ENCODE data around the gene HSPG2.

The HSPG2 gene

DNA sequence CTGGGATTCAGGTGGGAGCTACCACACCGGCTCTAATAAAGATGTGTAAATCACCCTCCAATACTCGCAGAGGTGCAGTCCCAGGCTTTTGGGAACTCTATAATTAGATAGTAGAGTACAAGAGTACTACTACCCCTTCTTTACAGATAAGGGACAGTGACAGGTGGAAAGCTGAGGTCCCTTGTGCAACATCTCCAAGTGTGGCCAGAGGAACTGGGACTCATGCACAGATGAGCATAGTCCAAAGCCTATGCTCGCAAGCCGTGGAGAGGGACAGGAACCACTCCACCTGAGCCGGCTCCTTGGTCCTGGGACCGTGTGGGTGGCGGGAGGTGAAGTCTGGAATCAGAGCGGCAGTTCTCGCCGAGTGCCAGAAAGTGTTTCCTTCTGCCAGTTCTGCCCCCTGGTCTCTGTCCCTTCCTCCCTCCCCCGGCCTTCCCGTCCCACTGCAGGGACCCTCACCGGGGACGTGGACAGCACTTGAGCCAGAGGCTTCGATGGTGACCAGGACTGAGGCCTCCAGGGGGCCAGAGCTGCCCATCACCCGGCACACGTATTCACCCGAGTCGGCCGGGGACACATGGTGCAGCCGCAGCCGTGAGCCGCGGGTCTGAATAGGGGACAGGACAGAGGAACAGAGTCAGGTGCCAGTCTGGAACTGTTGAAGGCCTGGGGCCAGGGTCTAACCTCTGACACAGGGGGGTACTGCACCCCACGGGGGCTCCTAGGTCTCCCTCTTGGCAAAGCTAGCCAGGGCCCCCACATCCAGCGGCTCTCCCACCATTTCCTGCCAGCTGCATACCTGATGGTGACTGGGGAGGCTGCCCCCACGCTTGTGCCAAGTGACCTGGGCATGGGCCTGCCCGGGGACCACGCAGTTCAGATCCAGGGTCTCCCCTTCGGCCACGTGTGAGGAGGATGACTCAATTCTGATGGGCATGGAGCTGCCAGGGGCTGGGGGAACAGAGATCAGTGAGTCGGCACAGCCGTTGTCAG, 91.2 kb downstream of the HSPG2 start:
- peaks cover 53% of the 10 kb centered on the region for H3K36me3 ChIP-seq (ENCODE audit: control insufficient read depth, insufficient read depth, low read length)
- no peak overlapping the region for H3K9ac ChIP-seq (ENCODE audit: low read depth, low read length)

DNA sequence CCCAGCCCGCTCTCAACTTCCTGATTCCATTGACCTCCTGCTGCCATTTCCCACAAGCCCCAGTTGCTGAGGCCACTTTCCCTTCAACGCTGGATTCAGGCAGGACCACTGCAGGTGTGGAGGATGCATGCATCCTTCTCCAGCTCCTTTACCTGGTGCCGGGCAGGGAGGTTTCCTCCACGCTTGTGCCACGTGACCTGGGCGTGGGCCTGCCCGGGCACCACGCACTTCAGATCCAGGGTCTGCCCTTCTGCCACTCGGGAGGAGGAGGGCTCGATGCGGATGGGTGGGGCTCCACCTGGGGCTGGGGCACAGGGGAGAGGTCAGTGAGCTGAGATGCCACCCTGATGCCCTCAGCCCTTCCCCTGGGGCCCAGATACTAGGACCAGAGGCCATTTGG, 93.1 kb downstream of the HSPG2 start:
- H3K9me3 ChIP-seq (ENCODE audit: control insufficient read depth, insufficient read depth, low read length) = no peaks in the 10 kb centered on the region
- no peaks in the 10 kb centered on the region for H3K27me3 ChIP-seq (ENCODE audit: control insufficient read depth, insufficient read depth, low read length)
- H3K9ac ChIP-seq (ENCODE audit: low read depth, low read length) = no peak overlapping the region
- no peak overlapping the region for H3K4me3 ChIP-seq (ENCODE audit: low read depth, low read length)
- H3K4me1 ChIP-seq (ENCODE audit: control insufficient read depth, insufficient read depth, low read length) = no peaks in the 10 kb centered on the region
- peaks cover 51% of the 10 kb centered on the region for H3K36me3 ChIP-seq (ENCODE audit: control insufficient read depth, insufficient read depth, low read length)

More for the DNA sequence above, 91.2 kb downstream of the HSPG2 start:
- Histone ChIP-seq H3K4me3 (ENCODE audit: low read depth, low read length) (no peak overlapping the region), H3K27me3 (ENCODE audit: control insufficient read depth, insufficient read depth, low read length) (no peaks in the 10 kb centered on the region), H3K4me1 (ENCODE audit: control insufficient read depth, insufficient read depth, low read length) (no peaks in the 10 kb centered on the region), H3K9me3 (ENCODE audit: control insufficient read depth, insufficient read depth, low read length) (no peaks in the 10 kb centered on the region)

DNA sequence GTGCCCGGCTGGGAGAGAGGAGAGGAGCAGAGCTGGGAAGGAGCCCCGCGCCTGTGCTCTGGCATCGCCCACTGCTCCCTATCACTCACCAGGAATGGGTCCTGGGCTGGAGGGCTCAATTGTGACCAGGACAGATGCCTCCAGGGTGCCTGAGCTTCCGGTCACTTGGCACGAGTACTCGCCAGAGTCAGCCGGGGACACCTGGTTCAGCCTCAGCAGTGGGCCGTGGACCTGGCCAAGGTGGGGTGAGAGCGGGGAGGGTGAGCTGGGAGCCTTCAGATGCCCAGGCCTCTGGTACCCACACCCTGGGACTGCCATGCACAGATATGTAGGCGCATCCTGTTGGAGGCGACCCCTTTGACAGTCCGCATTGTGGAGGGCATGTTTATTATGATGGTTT, 93.9 kb downstream of the HSPG2 start:
- H3K9ac ChIP-seq (ENCODE audit: low read depth, low read length) = no peak overlapping the region
- peaks cover 51% of the 10 kb centered on the region for H3K36me3 ChIP-seq (ENCODE audit: control insufficient read depth, insufficient read depth, low read length)
- H3K9me3 ChIP-seq (ENCODE audit: control insufficient read depth, insufficient read depth, low read length) = no peaks in the 10 kb centered on the region
- H3K4me1 ChIP-seq (ENCODE audit: control insufficient read depth, insufficient read depth, low read length) = no peaks in the 10 kb centered on the region
- no peaks in the 10 kb centered on the region for H3K27me3 ChIP-seq (ENCODE audit: control insufficient read depth, insufficient read depth, low read length)
- no peak overlapping the region for H3K4me3 ChIP-seq (ENCODE audit: low read depth, low read length)

DNA sequence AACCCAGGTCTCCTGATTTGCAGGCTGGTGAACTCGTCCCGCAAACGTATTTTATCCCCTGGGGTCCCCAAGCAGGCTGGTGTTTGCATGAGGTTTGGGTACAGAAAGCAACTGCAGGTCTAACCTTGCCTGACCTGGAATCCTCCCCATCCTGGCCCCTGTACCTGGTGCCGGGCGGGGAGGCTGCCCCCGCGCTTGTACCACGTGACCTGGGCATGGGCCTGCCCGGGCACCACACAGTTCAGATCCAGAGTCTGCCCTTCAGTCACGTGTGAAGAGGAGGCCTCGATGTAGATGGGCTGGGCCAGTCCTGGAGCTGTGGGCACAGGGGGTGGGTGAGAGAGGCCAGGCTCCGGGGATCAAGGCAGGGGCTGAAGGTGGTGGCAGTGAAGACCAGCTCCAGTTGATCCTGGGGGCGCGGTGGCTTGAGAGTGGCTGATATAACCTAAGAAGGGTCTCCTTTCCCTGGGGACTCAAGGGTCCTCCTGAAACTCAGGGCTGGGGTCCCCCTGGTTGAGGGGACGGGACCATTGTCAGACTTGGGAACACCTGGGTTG, 94.4 kb downstream of the HSPG2 start:
- H3K9ac ChIP-seq (ENCODE audit: low read depth, low read length) = no peak overlapping the region
- no peaks in the 10 kb centered on the region for H3K27me3 ChIP-seq (ENCODE audit: control insufficient read depth, insufficient read depth, low read length)
- no peaks in the 10 kb centered on the region for H3K4me1 ChIP-seq (ENCODE audit: control insufficient read depth, insufficient read depth, low read length)
- H3K9me3 ChIP-seq (ENCODE audit: control insufficient read depth, insufficient read depth, low read length) = no peaks in the 10 kb centered on the region
- peaks cover 49% of the 10 kb centered on the region for H3K36me3 ChIP-seq (ENCODE audit: control insufficient read depth, insufficient read depth, low read length)
- H3K4me3 ChIP-seq (ENCODE audit: low read depth, low read length) = no peak overlapping the region

DNA sequence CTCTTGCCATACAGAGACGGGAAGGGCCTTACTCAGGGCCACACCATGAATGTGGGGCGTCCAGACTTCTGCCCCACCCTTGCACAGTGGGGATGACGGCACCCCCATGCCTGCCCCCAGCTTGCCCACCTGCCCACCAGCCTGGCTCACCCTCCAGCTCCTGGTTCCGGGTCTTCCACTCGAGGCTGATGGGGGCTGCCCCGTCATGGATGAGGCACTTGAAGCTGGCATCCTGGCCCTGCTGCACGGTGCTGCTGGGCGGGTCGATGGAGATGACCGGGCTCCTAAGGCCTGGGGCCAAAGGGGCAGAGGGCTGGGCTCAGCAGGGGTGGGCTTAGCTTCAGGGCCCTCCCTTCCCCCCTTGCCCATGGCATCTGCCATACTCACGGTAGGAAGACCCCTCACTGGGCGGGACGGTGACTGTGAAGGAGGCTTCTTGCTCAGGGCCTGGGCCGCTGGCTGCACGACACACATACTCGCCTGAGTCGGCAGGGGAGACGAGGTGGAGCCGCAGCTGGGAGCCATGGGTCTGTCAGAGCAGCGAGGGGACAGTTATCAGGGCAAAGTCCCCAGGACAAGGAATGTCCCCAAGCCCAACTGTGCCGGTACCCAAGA, 95.2 kb downstream of the HSPG2 start:
- Histone ChIP-seq H3K4me1 (ENCODE audit: control insufficient read depth, insufficient read depth, low read length) (no peaks in the 10 kb centered on the region), H3K36me3 (ENCODE audit: control insufficient read depth, insufficient read depth, low read length) (peaks cover 47% of the 10 kb centered on the region), H3K27me3 (ENCODE audit: control insufficient read depth, insufficient read depth, low read length) (no peaks in the 10 kb centered on the region), H3K9me3 (ENCODE audit: control insufficient read depth, insufficient read depth, low read length) (no peaks in the 10 kb centered on the region), H3K9ac (ENCODE audit: low read depth, low read length) (no peak overlapping the region), H3K4me3 (ENCODE audit: low read depth, low read length) (no peak overlapping the region)

DNA sequence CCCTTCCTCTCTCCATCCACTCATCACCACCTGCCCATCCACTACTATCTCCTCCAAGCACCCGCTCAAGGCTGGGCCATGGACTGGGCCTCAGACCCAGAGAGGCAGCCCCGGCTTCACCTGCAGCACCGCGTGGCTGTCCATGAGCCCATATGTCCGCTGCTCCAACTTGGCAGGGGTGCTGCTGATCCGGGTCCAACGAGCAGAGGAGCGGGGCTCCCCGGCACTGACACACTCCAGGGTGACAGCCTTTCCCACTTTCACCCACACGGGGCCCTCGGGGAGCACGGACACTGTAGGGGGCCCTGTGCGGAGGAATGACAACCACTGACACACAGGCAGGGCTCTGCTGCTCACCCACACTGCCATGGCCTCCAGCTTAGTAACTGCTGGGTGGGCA, 96.1 kb downstream of the HSPG2 start:
- no peaks in the 10 kb centered on the region for H3K27me3 ChIP-seq (ENCODE audit: control insufficient read depth, insufficient read depth, low read length)
- H3K4me1 ChIP-seq (ENCODE audit: control insufficient read depth, insufficient read depth, low read length) = no peaks in the 10 kb centered on the region
- no peak overlapping the region for H3K4me3 ChIP-seq (ENCODE audit: low read depth, low read length)
- H3K9ac ChIP-seq (ENCODE audit: low read depth, low read length) = no peak overlapping the region
- no peaks in the 10 kb centered on the region for H3K9me3 ChIP-seq (ENCODE audit: control insufficient read depth, insufficient read depth, low read length)
- H3K36me3 ChIP-seq (ENCODE audit: control insufficient read depth, insufficient read depth, low read length) = peaks cover 46% of the 10 kb centered on the region

DNA sequence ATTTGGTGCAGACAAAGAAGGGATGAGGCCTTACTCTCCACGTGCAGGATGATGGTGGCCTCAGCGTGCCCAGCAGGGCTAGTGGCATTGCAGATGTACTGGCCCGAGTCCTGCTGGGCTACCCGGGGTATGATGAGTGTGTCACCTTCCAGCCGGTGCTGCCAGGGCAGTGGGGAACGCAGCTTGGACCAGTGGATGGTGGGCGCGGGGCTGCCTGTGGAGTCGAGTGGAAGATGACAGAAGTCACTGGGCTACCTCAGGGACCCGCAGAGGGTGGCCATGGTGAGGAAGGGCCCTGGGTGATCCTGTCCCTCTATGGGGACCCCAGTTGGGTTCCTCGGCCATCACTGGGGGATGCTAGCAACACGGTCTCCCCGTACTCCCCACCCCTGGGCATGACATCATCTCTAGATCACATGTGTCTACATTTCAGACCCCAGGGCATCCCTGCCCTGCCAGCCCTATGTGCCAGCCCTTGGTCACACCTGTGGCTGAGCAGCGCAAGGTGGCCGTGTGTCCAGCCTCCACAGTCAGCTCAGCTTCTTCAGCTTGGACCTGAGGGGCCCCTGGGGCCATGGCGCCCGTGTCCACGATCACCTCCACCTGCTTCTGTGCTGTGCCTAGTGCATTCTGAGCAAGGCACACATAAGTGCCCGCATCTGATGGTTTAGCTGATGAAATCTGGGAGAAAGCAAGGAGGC, 97.6 kb downstream of the HSPG2 start:
- Histone ChIP-seq H3K9me3 (ENCODE audit: control insufficient read depth, insufficient read depth, low read length) (no peaks in the 10 kb centered on the region), H3K4me1 (ENCODE audit: control insufficient read depth, insufficient read depth, low read length) (no peaks in the 10 kb centered on the region), H3K36me3 (ENCODE audit: control insufficient read depth, insufficient read depth, low read length) (peaks cover 52% of the 10 kb centered on the region), H3K27me3 (ENCODE audit: control insufficient read depth, insufficient read depth, low read length) (no peaks in the 10 kb centered on the region), H3K9ac (ENCODE audit: low read depth, low read length) (no peak overlapping the region), H3K4me3 (ENCODE audit: low read depth, low read length) (no peak overlapping the region)

DNA sequence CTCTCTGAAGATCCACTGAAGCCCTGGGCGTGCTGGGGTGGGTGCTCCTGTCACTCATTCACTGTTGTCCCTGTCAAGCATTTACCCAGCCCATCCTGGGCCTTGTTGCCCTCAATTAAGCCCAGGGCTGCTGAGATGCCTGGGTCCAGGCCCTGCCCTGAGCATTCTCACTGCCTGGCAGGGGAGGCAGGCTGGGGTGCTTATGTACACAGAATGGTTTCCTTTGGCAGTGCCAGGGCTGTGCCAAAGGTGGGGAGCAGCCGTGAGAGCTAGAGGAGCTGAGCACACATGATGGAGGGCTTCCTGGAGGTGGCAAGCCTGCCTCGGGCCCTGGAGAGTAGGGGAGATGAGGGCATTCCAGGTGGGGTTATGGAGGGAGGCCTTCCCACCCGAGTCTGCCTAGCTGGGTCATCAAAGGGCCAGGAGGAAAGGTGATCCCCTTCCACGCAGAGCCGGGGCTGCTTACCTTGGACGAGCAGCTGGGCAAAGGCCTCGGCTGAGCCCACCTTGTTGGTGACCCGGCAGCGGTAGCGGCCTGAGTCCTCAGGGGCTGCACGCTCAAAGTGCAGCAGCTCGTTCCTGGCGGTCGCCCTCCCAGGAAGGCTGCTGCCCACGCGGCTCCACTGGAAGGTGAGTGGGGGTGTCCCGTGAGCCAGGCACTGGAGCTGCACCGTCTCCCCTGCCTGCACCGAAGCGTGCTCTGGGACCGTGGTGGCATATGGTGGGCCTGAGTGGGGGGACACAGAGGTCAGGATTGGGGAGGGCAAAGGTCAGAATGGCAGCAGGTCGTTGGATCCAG, 98.6 kb downstream of the HSPG2 start:
- Histone ChIP-seq H3K36me3 (ENCODE audit: control insufficient read depth, insufficient read depth, low read length) (peaks cover 58% of the 10 kb centered on the region), H3K9ac (ENCODE audit: low read depth, low read length) (no peak overlapping the region), H3K27me3 (ENCODE audit: control insufficient read depth, insufficient read depth, low read length) (no peaks in the 10 kb centered on the region), H3K9me3 (ENCODE audit: control insufficient read depth, insufficient read depth, low read length) (no peaks in the 10 kb centered on the region), H3K4me3 (ENCODE audit: low read depth, low read length) (no peak overlapping the region), H3K4me1 (ENCODE audit: control insufficient read depth, insufficient read depth, low read length) (no peaks in the 10 kb centered on the region)

DNA sequence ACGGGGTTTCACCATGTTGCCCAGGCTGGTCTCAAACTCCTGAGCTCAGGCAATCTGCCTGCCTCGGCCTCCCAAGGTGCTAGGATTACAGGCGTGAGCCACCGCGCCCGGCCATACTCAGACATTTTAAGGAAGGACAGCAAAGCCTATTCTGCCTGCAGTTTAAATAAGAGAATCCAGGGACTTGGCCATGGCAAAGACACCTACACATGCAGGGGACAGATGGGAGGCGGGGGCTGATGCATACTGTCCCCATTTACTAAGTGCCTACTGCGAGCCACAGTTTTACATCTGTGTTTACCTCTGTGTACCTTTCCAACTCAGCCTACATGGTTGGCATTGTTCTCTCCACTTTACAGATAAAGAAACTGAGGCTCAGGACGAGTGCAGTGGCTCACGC, 99.6 kb downstream of the HSPG2 start:
- no peaks in the 10 kb centered on the region for H3K4me1 ChIP-seq (ENCODE audit: control insufficient read depth, insufficient read depth, low read length)
- H3K4me3 ChIP-seq (ENCODE audit: low read depth, low read length) = no peak overlapping the region
- H3K36me3 ChIP-seq (ENCODE audit: control insufficient read depth, insufficient read depth, low read length) = peaks cover 56% of the 10 kb centered on the region
- H3K9me3 ChIP-seq (ENCODE audit: control insufficient read depth, insufficient read depth, low read length) = no peaks in the 10 kb centered on the region
- H3K27me3 ChIP-seq (ENCODE audit: control insufficient read depth, insufficient read depth, low read length) = no peaks in the 10 kb centered on the region
- H3K9ac ChIP-seq (ENCODE audit: low read depth, low read length) = no peak overlapping the region

DNA sequence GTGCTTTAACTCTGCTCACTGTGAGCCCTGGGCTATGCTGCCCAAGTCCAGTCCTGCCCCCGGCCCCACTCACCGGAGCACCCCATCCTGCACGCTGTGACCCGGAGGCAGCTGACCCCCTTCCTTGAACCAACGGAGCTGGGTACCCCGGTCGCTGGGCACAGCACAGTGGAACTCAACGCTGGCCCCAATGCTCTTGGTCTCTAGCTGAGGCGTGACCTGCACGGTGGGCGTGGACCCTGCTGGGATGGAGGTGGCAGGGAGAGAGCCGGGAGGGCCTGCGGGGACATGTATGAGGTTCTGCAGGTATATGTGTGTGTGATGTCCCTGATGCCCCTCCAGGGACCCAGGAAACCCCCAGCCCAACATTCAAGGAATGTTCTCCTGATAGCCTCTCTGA, 100.4 kb downstream of the HSPG2 start:
- H3K36me3 ChIP-seq (ENCODE audit: control insufficient read depth, insufficient read depth, low read length) = peaks cover 61% of the 10 kb centered on the region
- no peaks in the 10 kb centered on the region for H3K4me1 ChIP-seq (ENCODE audit: control insufficient read depth, insufficient read depth, low read length)
- no peak overlapping the region for H3K4me3 ChIP-seq (ENCODE audit: low read depth, low read length)
- no peak overlapping the region for H3K9ac ChIP-seq (ENCODE audit: low read depth, low read length)
- no peaks in the 10 kb centered on the region for H3K9me3 ChIP-seq (ENCODE audit: control insufficient read depth, insufficient read depth, low read length)
- H3K27me3 ChIP-seq (ENCODE audit: control insufficient read depth, insufficient read depth, low read length) = no peaks in the 10 kb centered on the region

DNA sequence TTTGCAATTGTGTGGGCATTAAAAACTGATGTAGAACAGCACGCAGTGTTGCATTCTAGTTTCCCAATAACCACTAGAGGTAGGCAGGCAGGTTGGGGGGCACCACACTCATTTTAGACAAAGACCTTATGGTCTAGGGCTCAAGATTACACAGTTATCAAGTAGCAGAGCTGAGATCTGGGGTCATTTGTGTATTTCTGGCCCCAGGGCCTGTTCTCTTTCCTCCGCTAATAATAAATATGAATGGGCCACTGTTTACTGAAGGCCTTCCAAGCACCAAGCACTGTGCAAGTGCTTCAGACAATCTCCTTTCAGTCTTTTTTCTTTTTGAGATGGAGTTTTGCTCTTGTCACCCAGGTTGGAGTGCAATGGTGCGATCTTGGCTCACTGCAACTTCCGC, 101.1 kb downstream of the HSPG2 start:
- Histone ChIP-seq H3K4me1 (ENCODE audit: control insufficient read depth, insufficient read depth, low read length) (no peaks in the 10 kb centered on the region), H3K9ac (ENCODE audit: low read depth, low read length) (no peak overlapping the region), H3K36me3 (ENCODE audit: control insufficient read depth, insufficient read depth, low read length) (peaks cover 62% of the 10 kb centered on the region)

More for the DNA sequence above, 101.1 kb downstream of the HSPG2 start:
- H3K27me3 ChIP-seq (ENCODE audit: control insufficient read depth, insufficient read depth, low read length) = no peaks in the 10 kb centered on the region
- no peak overlapping the region for H3K4me3 ChIP-seq (ENCODE audit: low read depth, low read length)
- H3K9me3 ChIP-seq (ENCODE audit: control insufficient read depth, insufficient read depth, low read length) = no peaks in the 10 kb centered on the region
